Suprapubic skin (tissue), 4 donors: Measurements from ENCODE around the gene COL4A5.

Source experiments
- CTCF ChIP-seq, 2 donors: fragments of 200-600 bp in 1 of 2; fragments of 450-650 bp in 1 of 2; sonication (generic) in 1 of 2; IDR thresholded peaks; one replicate each; pipeline ENCODE4 v1.5.1; 2016 to 2019; ENCODE audit warnings: antibody characterized with exemption in 2 of 2, mild to moderate bottlenecking in 1 of 2, moderate library complexity in 1 of 2
- EP300 ChIP-seq: sonication (generic); formaldehyde crosslinking; IDR thresholded peaks from one replicate; pipeline ENCODE4 v1.6.1; 2017; ENCODE audit warnings: antibody characterized with exemption
- POLR2AphosphoS5 ChIP-seq, 3 donors: sonication (generic); formaldehyde crosslinking; IDR thresholded peaks; one replicate each; pipeline ENCODE4 v1.6.1; 2017; ENCODE audit warnings: antibody characterized with exemption in 3 of 3

- TF ChIP-seq EP300: no peak
- no peak for TF ChIP-seq POLR2AphosphoS5 (IDR thresholded peaks at IDR 0.05)
- no peak for TF ChIP-seq CTCF (IDR thresholded peaks at IDR 0.05)
Measured at GRCh38 chrX:108399418-108400165, 40.0 kb upstream of the COL4A5 start.
